ENCODE results near the gene CAMKK2.

- no peak for TF ChIP-seq CTCF (IDR thresholded peaks at IDR 0.05; ENCODE audit: low read depth, low read length)
- no peak for TF ChIP-seq POLR2A (IDR thresholded peaks at IDR 0.05; ENCODE audit: extremely low read depth, insufficient read length)
Observed at GRCh38 chr12:121214166-121214777, 82.2 kb downstream of the CAMKK2 start.

All from NB4 (cell line).